ENCODE data around the gene NEURL1B. TPM values are rescaled to one million over a fixed set of nuclear protein-coding genes. Genes with fewer than 3 reads are reported as not detected.

Gene NEURL1B
- total and polyA plus RNA-seq, 4 donors, result 1.5 to 10.0 (median 5.5) TPM

DNA sequence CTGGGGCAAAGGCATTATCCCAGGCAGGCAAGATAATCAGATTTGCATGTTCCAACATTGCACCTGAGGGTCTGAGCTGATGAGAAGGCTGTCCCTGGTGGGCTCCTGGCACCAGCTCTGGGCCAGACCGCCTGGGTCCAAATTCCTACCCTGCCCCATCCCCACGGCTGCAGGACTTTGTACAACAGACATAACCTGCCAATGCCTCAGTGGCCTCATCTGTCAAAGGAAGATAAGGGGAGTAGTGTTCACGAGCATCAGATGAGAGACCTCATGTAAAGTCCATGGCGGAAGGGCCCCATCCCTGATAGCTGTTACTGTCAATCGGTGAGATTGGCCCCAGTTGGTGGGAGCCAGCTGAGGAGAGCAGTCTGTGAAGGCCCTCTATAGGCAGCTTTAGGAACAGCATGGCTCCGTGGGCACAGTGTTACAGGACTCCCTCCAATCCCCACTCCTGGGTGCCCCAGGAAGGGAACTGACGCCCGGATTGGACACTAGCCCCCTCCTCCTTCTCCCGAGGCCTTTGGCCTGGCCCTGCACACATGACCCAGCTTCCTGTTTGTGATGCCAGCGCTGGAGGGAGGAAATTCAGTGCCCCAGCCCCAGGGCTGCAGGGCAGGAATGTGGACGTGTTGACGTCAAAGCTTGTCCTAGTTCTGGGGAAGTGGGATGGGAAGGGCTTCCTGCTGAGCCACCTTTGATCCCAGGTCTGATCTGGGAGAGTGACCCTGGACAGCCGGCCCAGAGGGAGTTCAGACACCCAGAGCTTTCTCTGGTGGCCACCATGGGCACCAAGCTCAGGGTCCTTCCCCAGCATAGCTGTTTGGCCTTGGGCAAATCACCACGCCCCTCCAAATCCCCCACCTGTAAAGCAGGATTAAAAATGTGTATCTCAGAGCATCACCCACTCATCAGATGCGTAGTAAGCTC lies 73.7 kb downstream of the NEURL1B start:
- TF ChIP-seq GABPA (IDR thresholded peaks at IDR 0.05 in 1 of 2, conservative IDR thresholded peaks at IDR 0.05 in 1 of 2), result peak in 1 of 2 donors; percentile 85
- peak; percentile 87 for TF ChIP-seq FOXA1 (IDR thresholded peaks at IDR 0.05)
- TF ChIP-seq YY1 (IDR thresholded peaks at IDR 0.05), result peak; percentile 87
- peak; percentile 70 for TF ChIP-seq FOXA2 (IDR thresholded peaks at IDR 0.05)
- peak; percentile 83 for TF ChIP-seq ATF3 (IDR thresholded peaks at IDR 0.05)
- TF ChIP-seq EGR1 (IDR thresholded peaks at IDR 0.05; ENCODE audit: low read depth in 2 of 2), result peak; percentile 96 to 99
- TF ChIP-seq JUND (IDR thresholded peaks at IDR 0.05), result peak; percentile 78 to 94
- peak; percentile 61 for TF ChIP-seq TAF1 (conservative IDR thresholded peaks at IDR 0.05)
- TF ChIP-seq, protein P1, sequence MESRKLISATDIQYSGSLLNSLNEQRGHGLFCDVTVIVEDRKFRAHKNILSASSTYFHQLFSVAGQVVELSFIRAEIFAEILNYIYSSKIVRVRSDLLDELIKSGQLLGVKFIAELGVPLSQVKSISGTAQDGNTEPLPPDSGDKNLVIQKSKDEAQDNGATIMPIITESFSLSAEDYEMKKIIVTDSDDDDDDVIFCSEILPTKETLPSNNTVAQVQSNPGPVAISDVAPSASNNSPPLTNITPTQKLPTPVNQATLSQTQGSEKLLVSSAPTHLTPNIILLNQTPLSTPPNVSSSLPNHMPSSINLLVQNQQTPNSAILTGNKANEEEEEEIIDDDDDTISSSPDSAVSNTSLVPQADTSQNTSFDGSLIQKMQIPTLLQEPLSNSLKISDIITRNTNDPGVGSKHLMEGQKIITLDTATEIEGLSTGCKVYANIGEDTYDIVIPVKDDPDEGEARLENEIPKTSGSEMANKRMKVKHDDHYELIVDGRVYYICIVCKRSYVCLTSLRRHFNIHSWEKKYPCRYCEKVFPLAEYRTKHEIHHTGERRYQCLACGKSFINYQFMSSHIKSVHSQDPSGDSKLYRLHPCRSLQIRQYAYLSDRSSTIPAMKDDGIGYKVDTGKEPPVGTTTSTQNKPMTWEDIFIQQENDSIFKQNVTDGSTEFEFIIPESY (IDR thresholded peaks at IDR 0.05), result peak; percentile 93
- peak; percentile 100 for TF ChIP-seq MAX (IDR thresholded peaks at IDR 0.05)
- TF ChIP-seq, protein P2, sequence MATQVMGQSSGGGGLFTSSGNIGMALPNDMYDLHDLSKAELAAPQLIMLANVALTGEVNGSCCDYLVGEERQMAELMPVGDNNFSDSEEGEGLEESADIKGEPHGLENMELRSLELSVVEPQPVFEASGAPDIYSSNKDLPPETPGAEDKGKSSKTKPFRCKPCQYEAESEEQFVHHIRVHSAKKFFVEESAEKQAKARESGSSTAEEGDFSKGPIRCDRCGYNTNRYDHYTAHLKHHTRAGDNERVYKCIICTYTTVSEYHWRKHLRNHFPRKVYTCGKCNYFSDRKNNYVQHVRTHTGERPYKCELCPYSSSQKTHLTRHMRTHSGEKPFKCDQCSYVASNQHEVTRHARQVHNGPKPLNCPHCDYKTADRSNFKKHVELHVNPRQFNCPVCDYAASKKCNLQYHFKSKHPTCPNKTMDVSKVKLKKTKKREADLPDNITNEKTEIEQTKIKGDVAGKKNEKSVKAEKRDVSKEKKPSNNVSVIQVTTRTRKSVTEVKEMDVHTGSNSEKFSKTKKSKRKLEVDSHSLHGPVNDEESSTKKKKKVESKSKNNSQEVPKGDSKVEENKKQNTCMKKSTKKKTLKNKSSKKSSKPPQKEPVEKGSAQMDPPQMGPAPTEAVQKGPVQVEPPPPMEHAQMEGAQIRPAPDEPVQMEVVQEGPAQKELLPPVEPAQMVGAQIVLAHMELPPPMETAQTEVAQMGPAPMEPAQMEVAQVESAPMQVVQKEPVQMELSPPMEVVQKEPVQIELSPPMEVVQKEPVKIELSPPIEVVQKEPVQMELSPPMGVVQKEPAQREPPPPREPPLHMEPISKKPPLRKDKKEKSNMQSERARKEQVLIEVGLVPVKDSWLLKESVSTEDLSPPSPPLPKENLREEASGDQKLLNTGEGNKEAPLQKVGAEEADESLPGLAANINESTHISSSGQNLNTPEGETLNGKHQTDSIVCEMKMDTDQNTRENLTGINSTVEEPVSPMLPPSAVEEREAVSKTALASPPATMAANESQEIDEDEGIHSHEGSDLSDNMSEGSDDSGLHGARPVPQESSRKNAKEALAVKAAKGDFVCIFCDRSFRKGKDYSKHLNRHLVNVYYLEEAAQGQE (IDR thresholded peaks at IDR 0.05), result peak; percentile 89
- TF ChIP-seq HNF4G (IDR thresholded peaks at IDR 0.05), result peak; percentile 93
- TF ChIP-seq CTCF (IDR thresholded peaks at IDR 0.05; ENCODE audit: low read depth, low read length, missing input control), result peak; percentile 91
- TF ChIP-seq RXRA (IDR thresholded peaks at IDR 0.05), result peak; percentile 98 to 99
- peak; percentile 73 to 78 for TF ChIP-seq RAD21 (IDR thresholded peaks at IDR 0.05)
- TF ChIP-seq SP1 (IDR thresholded peaks at IDR 0.05), result peak; percentile 99
- peak; percentile 99 for TF ChIP-seq HNF4A (conservative IDR thresholded peaks at IDR 0.05)
- peak; percentile 100 for TF ChIP-seq NR2F2 (IDR thresholded peaks at IDR 0.05)
- no peak overlapping the region for H3K4me3 ChIP-seq (ENCODE audit: low read depth in 1 of 3, low read length in 3 of 3)
- peak overlapping the region; percentile 35 to 81 for H3K9ac ChIP-seq (ENCODE audit: low read depth in 1 of 2, low read length in 2 of 2)

More for the DNA sequence above, 73.7 kb downstream of the NEURL1B start:
- H3K4me1 ChIP-seq (ENCODE audit: control insufficient read depth in 4 of 4, insufficient read depth in 4 of 4, low read length in 3 of 4), result peaks cover 11 to 38% (median 22%) of the 10 kb centered on the region in 4 donors
- DNase-seq (ENCODE audit: low spot score), result peak; percentile 73
- H3K36me3 ChIP-seq (ENCODE audit: control insufficient read depth in 4 of 4, insufficient read depth in 3 of 4, low read depth in 1 of 4, low read length in 3 of 4), result no peaks in the 10 kb centered on the region
- 24% methylated on average over 15 of the region's 15 CpGs for WGBS
- H3K27me3 ChIP-seq (ENCODE audit: control insufficient read depth in 4 of 4, insufficient read depth in 4 of 4, low read length in 3 of 4), result no peaks in the 10 kb centered on the region
- no peaks in the 10 kb centered on the region for H3K9me3 ChIP-seq (ENCODE audit: control insufficient read depth in 4 of 4, low read length in 3 of 4)
- H3K27ac ChIP-seq (ENCODE audit: low read depth in 1 of 2, low read length in 2 of 2), result peak overlapping the region; percentile 86 to 89
